Measurements from ENCODE around the gene CABLES2. TPM values are rescaled to one million over a fixed set of nuclear protein-coding genes. Genes with fewer than 3 reads are reported as not detected.

CABLES2 gene
- total RNA-seq, 1 donor from 2014 or later: 8.1 TPM

DNA sequence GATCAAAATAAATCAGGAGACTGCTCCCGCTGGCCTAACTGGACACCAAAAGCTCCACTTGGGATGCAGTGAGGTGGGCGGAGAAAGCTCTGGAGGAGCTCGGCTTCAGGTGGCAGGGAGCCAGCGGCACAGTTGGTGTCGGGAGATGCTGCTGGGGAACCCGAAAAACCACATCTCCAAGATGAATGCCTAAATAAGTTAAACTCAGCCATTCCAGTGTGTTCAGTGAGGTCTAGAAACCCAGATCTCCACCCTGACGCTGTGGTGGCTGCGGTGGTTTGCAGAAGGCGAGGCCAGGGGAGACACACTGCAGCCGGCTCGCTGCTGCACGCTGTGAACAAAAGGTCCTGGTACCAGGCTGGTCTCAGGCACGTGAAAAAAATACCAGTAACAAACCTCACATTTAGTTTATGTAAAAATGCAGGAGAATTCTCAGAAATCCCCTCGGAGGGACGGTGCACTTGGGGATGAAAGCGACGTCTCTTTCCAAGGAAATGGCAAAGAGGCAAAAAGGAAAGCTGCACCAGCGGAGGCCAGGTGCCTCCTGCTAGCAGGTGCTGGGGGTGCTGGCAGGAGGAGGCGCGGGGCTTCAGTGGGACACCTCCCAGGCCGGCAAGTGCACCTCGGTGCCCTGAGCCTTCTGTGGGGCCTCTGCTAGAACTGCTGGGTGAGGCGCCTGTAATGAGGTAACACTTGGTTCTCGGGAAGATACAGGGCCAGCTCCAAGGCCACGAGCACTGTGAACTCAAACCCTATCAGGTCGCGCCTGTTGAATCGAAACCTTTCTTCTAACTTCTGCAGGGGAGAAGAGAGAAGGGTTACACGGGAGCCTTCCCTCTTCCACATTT, 16.5 kb downstream of the CABLES2 start:
- no peaks in the 10 kb centered on the region for H3K27me3 ChIP-seq
- H3K4me1 Mint-ChIP-seq: peaks cover 19% of the 10 kb centered on the region
- peak overlapping the region; percentile 65 for H3K4me3 Mint-ChIP-seq
- no peak for DNase-seq (ENCODE audit: low spot score)
- no peak overlapping the region for H3K4me2 ChIP-seq
- peaks cover 24% of the 10 kb centered on the region for H3F3A ChIP-seq (ENCODE audit: low read depth)
- H3K27me3 Mint-ChIP-seq (ENCODE audit: insufficient read depth, low read depth): peaks cover 8% of the 10 kb centered on the region
- peaks cover 13% of the 10 kb centered on the region for H3K4me1 ChIP-seq
- peaks cover 7% of the 10 kb centered on the region for H3K36me3 Mint-ChIP-seq
- TF ChIP-seq EZH2 (IDR thresholded peaks at IDR 0.05) (no peak), EZH2phosphoT487 (IDR thresholded peaks at IDR 0.05) (no peak)
- TF ChIP-seq, protein P1, sequence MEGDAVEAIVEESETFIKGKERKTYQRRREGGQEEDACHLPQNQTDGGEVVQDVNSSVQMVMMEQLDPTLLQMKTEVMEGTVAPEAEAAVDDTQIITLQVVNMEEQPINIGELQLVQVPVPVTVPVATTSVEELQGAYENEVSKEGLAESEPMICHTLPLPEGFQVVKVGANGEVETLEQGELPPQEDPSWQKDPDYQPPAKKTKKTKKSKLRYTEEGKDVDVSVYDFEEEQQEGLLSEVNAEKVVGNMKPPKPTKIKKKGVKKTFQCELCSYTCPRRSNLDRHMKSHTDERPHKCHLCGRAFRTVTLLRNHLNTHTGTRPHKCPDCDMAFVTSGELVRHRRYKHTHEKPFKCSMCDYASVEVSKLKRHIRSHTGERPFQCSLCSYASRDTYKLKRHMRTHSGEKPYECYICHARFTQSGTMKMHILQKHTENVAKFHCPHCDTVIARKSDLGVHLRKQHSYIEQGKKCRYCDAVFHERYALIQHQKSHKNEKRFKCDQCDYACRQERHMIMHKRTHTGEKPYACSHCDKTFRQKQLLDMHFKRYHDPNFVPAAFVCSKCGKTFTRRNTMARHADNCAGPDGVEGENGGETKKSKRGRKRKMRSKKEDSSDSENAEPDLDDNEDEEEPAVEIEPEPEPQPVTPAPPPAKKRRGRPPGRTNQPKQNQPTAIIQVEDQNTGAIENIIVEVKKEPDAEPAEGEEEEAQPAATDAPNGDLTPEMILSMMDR (IDR thresholded peaks at IDR 0.05): no peak
- H3K27ac Mint-ChIP-seq: no peak overlapping the region
- H3K79me2 ChIP-seq (ENCODE audit: low read depth): peaks cover 40% of the 10 kb centered on the region
- no peak overlapping the region for H3K27ac ChIP-seq
- no peak overlapping the region for H3K4me3 ChIP-seq
- H2AFZ ChIP-seq (replicated peaks): no peak overlapping the region
- no peaks in the 10 kb centered on the region for H3K9me3 Mint-ChIP-seq
- H3K9me3 ChIP-seq (ENCODE audit: low read depth): no peaks in the 10 kb centered on the region
- H4K20me1 ChIP-seq (ENCODE audit: low read depth): peaks cover 37% of the 10 kb centered on the region
- peaks cover 8% of the 10 kb centered on the region for H3K36me3 ChIP-seq
- H3K9ac ChIP-seq: no peak overlapping the region

DNA sequence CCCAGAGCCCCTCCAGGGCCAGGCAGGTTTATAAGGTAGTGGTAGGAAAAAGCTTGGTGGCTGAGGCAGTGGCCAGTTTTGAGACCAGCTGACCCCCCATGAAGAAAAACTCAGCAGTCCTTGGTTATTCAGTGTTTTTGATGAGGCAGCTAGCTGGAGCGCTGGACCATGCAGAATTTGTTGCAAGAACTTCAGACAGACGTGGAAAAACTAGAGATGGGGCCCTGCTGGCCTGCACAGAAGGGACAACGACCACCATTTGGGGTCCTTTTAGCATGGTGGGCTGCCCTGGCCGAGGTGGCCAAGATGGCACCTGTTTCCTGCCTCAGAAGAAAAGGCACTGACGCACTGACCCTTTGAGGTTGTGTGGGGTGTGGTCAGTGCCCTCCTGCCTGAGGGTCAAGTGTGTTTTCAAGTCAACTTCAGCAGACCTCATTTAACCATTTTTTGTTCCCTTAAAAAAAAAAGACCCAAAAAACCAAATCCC, 17.4 kb downstream of the CABLES2 start:
- peaks cover 26% of the 10 kb centered on the region for H3K4me1 Mint-ChIP-seq
- H4K20me1 ChIP-seq (ENCODE audit: low read depth): peaks cover 43% of the 10 kb centered on the region
- no peak overlapping the region for H3K27ac ChIP-seq
- no peaks in the 10 kb centered on the region for H3K9me3 ChIP-seq (ENCODE audit: low read depth)
- peaks cover 8% of the 10 kb centered on the region for H3K36me3 ChIP-seq
- DNase-seq (ENCODE audit: low spot score): no peak
- peaks cover 49% of the 10 kb centered on the region for H3K79me2 ChIP-seq (ENCODE audit: low read depth)
- no peak overlapping the region for H3K27ac Mint-ChIP-seq
- H3K27me3 ChIP-seq: no peaks in the 10 kb centered on the region
- peaks cover 24% of the 10 kb centered on the region for H3F3A ChIP-seq (ENCODE audit: low read depth)
- H3K9me3 Mint-ChIP-seq: no peaks in the 10 kb centered on the region
- TF ChIP-seq EZH2 (IDR thresholded peaks at IDR 0.05) (no peak), EZH2phosphoT487 (IDR thresholded peaks at IDR 0.05) (no peak)
- TF ChIP-seq, protein P1 (IDR thresholded peaks at IDR 0.05): no peak
- no peak overlapping the region for H3K4me3 ChIP-seq
- peaks cover 18% of the 10 kb centered on the region for H3K4me1 ChIP-seq
- peaks cover 8% of the 10 kb centered on the region for H3K27me3 Mint-ChIP-seq (ENCODE audit: insufficient read depth, low read depth)
- H3K36me3 Mint-ChIP-seq: peaks cover 7% of the 10 kb centered on the region
- no peak overlapping the region for H3K9ac ChIP-seq
- peak overlapping the region; percentile 65 for H3K4me3 Mint-ChIP-seq
- no peak overlapping the region for H3K4me2 ChIP-seq
- no peak overlapping the region for H2AFZ ChIP-seq (replicated peaks)

DNA sequence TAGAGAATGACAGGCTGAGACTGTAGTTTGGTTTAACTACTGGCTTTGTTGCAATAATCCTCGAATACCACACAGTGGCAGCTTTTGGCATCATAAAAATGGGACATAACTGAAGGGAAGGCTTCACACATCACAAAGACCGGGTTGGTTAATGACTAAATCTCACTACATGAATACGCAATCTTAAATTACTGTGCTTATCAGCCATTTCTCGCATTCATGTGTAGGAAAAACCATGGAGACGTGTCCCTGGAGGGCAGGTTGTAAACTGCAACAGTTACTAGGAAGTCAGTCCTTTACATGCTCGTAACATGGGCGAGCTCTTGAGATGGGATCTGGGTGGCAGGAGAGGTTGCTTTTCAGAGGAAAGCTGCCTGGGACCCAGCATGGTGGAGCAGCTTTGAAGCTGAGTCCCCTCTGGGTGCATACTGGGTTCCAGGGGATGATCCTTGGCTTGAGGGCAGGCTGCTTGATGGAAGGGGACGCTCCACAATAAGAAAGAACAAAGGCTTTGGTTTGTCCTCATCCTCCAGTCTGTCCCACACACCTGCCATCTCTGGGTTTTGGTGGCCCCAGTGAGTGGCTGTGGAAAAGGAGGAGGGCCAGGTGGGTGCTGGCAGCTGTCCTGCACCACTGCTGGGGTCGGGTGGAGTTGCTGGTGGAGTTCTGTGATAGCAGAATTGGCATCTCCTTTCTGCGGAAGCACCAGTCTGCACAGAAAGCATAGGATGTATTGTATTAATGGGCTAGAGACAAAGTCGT, 18.1 kb downstream of the CABLES2 start:
- H3K4me3 Mint-ChIP-seq: peak overlapping the region; percentile 95
- H3K9ac ChIP-seq: no peak overlapping the region
- no peaks in the 10 kb centered on the region for H3K9me3 Mint-ChIP-seq

More for the DNA sequence above, 18.1 kb downstream of the CABLES2 start:
- H3K79me2 ChIP-seq (ENCODE audit: low read depth): peaks cover 55% of the 10 kb centered on the region
- H3K4me2 ChIP-seq: no peak overlapping the region
- no peak overlapping the region for H3K27ac Mint-ChIP-seq
- no peaks in the 10 kb centered on the region for H3K27me3 ChIP-seq
- H4K20me1 ChIP-seq (ENCODE audit: low read depth): peaks cover 49% of the 10 kb centered on the region
- no peak overlapping the region for H3K4me3 ChIP-seq
- peaks cover 8% of the 10 kb centered on the region for H3K27me3 Mint-ChIP-seq (ENCODE audit: insufficient read depth, low read depth)
- H3K36me3 Mint-ChIP-seq: peaks cover 7% of the 10 kb centered on the region
- TF ChIP-seq EZH2 (IDR thresholded peaks at IDR 0.05) (no peak), EZH2phosphoT487 (IDR thresholded peaks at IDR 0.05) (no peak)
- TF ChIP-seq, protein P1 (IDR thresholded peaks at IDR 0.05): no peak
- H3F3A ChIP-seq (ENCODE audit: low read depth): peaks cover 30% of the 10 kb centered on the region
- H3K27ac ChIP-seq: no peak overlapping the region
- no peaks in the 10 kb centered on the region for H3K9me3 ChIP-seq (ENCODE audit: low read depth)
- H3K4me1 Mint-ChIP-seq: peaks cover 30% of the 10 kb centered on the region
- peaks cover 8% of the 10 kb centered on the region for H3K36me3 ChIP-seq
- DNase-seq (ENCODE audit: low spot score): no peak
- no peak overlapping the region for H2AFZ ChIP-seq (replicated peaks)
- H3K4me1 ChIP-seq: peaks cover 18% of the 10 kb centered on the region
